Activated T-cell treated with anti-CD3 and anti-CD28 coated beads, Interleukin-2, amount 50 U/mL, for 1 hour (primary cell): ENCODE results near the gene HOXB3.
A peak's percentile ranks its signal among the peaks of the same experiment; 100 is the strongest.

Experiments used
- DNase-seq: peaks from one replicate; pipeline ENCODE4 v3.0.0-alpha.2; 2020

Gene HOXB3

DNA sequence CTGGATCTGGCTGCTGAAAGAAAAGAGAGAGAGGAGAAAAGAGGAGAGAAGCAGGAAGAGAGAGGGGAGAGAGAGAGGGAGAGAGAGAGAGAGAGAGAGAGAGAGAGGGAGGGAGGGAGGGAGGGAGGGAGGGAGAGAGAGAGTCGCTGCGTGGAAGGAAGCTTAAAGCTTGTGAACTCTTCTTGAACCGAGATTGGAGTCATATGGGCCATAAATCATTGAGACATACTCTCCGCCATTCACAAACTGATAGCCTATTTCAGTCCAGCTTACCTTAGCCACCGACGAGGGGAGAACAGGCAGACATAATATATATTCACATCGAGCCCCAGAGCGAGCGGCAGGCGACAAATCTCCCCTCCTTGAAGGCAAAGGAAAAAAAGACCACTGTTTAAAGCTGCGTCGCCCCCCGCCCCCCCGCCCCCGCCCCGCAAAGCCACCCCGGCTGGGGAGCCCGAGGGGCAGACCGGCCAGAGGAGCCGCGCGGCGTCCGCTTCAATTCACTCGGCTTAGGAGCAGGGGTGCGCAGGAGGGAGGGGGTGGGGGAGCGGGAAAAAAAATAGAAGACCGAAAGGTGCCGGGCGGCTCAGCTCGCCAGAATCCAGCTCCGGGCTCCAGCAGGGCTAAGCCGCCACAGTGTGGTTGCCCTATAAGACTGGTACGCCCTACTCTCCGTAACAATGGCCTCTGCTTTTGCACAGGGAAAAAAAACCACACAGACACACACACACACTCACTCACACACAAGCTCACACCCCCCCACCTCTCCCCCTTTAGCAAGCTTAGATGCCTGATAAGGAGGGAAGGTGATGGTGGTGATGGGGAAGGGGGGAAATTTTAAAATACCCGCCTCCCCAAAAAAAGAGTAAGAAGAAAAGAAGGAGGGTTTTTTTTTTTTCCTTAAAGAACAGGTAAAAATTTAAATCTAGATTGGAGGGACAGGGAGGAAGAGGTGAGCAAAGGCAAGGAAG lies 34.5 kb downstream of the HOXB3 start:
- DNase-seq, result no peak

DNA sequence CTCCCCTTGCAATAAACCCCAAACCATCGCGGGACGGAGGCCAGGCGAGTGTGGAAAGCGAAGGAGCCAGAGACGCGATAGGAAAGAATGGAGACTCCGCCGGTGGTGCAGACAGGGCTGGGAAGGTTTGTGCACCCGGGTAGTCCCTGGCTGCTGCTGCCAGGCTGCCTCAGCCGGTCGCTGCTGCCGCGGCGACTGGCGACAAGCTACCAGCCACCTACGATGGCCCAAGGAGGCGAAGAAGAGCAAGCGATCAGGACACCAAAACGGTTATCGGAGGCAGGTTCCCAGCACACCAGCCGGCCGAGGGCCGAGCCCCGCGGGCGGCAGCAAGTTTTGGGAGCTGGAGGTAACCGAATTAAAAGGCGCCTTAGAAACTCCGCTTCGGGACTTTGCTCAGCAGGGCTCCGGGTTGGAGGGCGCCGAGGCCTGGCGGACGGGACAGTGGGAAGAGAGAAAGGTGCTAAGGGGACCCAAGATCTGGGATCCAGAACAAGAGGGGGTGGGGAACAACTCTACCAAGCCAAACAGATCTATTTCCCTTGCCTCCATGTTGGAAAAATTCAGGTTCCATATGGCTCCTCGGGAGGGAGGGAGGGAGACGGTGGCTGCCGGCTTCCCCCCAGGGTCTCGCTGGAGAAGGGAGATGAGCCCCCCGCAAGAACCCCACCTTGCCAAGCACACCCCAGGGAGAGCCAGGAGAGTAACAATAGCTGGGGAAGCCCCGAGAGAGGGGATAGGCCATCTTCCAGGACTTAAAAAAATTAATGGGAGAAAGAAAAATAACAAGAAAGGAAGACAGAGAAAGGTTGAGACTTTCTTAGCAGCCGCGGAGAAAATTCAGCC lies 35.4 kb downstream of the HOXB3 start:
- DNase-seq, result no peak

DNA sequence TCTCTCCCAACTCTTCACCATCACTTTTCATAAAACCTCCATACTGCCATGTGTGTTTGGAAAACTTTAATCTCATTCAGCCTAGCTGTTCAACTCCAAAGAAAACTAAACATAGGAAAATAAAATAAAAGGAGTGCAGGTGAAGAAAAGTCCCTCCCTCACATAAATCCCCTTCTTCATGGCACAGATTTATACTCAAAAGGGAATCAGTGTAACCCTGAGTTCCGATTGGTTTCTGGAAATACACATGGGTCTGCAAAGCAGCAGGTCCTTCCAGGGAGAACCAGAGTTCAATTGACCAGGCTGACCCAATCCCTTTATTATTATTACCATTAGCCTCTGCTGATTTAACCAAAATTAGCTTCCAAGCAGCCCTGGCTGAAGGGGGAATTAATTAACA lies 36.2 kb downstream of the HOXB3 start:
- no peak for DNase-seq

DNA sequence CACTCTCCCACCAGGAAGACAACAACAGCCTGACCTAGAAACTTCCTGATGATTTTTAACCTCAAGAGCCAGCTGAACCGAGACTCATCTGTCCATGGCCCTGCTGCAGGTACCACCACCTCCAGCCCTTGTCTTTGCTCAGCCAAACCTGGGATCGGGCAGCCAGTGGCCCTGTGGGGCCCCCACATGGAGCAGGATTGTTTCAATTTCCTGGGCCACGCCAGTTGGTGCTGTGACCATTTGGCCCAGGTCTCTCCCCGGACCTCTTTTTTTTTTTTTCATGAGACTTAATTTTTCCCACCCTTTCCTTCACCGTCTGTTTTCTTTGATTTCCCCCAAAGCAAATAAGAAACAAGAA lies 36.9 kb downstream of the HOXB3 start:
- no peak for DNase-seq

DNA sequence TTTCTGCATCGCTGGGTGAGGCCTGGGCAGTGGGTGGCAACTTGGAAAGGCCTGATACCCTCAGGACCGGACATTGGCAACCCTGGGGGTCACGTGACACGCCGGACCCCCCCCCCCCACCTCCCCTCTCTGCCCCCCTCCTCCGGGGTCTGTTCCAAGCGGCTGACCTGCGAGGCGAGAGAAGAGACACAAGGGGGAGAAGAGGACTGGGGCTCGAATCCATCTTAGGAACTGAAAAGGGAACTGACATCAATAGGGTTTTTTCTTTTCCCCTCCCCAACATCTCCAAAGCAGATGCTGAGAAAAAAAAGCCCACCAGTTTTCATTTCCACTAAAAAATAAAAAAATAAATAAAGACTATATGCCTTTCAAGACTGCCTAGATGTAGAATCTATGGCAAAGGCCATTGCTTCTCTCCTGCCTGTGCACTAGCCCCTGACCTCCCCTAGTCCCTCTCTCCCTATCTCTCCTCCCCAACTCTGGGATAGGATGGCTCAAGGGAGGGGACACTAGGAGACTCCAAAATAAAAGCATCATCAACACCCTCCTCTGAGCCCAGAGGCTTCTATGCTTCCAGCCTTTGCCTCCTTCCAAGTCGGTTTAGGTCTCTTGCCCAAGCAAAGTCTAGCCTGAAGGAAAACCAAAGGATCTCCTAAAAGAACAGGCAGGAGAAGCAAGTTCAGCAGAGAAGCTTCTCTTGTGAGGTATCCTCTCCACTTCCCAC lies 37.4 kb downstream of the HOXB3 start:
- DNase-seq, result no peak

DNA sequence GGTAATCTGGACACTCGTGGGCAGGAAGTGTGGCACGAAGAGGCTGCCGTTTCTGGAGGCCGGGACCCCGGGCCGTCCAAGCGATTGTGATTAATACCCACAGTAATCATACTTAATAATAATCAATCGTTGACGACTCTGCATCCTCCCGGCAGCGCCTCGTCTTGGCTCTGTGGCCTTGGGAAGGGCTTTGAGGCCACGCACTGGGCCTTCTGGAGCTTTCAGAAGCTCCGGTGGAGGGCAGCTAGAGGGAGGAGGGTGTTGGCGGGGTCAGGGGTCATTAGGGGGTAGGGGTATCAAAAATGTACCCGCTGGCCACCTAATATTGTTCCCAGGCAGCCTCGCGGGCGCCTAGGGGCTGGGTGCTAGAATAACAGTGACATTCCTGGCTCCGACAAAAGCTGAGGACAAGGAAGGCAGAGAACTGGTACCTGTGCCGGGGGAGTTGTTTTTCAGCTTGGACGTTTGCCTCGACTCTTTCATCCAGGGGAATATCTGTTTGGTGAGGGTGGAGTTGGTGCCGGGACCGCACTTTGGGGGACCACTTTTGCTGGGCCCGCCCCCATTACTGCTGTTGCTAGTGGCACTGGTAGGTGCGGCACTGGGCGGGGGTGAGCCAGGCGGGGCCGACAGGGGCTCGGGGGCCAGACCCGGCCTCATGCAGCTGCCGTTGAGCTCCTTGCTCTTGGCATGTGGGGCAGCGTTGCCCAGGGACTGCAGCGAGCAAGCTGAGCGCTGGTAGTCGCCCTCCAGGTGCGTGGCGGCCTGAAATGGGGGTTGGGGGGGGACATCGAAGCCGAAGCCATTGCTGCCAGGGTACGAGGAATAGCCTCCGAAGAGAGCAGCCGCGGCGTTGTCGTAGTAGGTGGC lies 38.2 kb downstream of the HOXB3 start:
- DNase-seq, result no peak

DNA sequence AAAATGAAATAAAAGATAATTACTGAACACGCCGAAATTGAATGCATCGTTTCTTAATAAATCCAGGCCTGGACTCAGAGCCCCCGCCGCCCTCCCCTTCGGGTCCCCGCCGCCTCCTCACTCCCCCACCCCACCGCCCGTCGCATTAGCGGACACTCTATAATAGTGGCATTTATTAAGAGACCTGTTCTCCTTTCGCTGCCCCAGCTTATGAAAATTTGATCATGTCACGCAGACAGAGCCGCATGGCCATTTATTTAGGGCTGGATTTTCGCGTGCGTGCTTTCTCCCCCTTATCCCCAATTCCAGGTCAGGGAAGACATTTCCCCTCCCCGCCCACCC lies 38.9 kb downstream of the HOXB3 start:
- no peak for DNase-seq

DNA sequence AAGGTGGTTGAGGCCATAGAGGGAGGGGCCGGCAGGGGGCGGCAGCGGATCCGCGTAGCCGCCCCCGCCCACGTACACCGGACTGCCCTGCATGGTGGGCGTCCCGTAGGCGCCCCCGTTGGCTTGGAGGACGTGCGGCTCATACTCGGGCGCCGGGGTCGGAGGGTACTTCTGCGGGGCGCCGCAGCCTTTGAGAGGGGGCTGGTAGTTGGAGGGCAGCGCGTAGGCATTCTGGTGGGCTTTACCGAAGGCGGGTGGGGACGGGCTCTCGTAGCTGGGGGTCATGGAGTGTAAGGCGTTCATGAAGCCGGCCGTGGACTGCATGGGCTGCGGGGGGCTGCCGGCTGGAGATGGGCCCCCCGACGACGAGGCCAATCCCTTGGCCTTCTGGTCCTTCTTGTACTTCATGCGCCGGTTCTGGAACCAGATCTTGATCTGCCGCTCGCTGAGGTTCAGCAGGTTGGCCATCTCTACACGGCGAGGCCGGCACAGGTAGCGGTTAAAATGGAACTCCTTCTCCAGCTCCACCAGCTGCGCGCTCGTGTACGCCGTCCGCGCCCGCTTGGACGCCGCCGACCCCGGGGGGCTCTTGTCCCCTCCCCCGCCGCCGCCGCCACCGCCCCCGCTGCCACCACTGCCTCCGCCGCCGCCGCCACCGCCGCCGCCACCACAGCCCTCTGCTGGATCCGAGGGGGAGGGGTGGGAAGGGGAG lies 39.4 kb downstream of the HOXB3 start:
- no peak for DNase-seq

DNA sequence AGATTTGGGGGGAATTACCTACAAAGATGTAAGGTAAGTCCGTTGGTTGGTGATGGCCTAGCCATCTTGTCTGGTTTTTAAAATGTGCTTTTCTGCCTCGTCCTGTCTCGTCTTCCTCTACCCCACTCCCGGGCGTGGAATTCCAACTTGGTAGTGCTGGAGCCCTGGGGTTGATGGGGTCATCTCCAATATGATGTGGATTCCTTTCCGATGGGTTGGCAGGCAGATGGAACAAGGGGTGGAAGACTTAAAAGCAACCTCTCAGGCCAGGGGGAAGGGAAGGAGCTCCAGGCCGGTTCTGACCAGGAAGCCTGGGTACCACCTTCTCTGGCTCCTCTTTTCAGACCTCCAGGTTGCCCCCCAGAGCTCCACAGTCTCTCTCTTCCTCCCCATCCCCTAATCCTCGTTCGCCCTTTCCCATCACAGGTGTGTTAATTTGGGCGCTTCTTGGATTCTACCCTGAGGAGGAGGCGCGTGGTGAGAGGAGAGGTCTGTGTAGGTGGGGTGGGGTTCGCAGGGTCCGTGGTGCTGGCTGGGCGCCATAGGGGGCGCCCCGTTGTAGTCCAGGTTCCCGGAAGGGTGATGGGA lies 40.0 kb downstream of the HOXB3 start:
- no peak for DNase-seq

DNA sequence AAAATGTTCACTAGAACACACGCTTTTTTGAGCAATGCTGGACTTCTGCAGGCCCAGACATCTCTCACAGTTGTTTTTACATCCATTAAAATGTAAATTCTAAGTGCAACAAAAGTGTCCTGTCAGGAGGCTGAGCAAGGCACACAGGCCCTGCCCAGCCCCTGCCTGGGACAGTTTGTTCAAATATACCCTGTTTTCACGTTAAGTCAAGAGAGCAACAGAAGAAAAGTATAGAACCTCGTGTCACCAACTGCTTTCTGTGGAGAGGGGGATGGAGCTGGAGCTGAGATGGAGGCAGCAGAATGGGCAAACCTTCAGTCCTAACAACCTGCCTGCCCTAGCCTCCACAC lies 40.8 kb downstream of the HOXB3 start:
- no peak for DNase-seq

DNA sequence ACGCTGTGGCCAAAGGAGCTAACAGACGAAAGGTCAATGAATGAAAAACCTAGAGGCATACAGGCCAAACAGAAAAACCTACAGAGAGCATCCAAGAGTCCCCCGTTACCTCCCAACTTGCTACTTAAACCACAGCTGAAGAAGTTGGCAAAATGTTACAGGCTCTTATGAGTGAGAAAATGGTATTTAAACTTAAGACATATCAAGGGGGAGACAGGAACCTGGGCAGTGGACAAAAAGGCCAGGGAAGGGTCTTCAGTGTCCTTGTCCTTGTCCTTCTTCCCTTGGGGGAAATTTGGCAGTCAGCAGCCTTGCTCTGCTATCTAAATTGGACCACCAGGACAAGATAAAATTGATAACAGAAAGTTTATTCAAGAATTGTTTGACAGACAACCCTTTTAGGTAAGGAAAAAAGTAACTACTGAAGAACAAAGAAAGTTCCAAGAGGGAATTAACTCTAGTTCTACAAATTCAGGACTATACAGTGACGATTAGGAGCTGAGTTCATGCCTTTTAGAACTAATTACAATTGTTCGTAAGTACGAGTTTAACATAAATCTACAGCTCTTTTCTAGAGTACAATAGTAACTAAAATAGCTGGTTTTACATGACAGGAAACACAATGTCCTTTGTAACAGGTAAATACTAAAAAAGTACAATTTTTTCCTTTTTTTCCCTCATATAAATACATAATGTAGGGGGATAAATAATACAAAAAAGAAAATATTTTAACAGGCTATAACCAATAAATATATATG lies 41.3 kb downstream of the HOXB3 start:
- DNase-seq, result no peak

DNA sequence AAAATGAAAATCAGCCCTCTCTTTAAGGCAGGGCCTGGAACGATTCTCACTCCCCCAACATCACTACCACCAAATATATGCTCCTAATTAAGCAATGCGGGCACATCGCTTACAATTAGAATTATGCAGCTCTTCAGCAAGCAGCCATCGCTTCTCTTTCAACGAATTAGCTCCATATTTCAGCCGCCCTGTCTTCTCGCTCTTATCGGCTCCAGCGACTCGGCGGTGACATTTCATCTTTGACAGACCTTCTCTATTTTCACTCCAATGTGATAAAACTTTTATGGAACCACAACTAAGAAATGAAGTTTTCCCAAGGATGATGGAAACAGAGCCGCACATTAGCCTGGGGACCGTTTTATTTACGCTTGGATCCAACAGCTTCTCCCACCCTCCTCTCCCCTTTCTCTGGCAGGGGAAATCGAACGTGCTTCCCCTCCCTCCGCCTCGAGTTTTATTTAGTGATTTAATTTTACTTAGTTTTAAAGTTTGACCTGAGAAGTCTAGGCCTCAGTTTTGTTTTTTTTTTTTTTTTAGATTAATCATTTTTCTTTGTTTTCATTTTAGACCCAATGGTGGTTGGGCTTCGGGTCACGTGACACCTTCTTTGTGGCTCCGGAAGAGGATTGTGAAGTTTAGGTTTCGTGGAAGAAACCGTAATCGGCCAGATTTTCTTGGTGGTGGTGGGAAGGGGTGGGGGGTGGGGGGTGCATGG lies 42.1 kb downstream of the HOXB3 start:
- DNase-seq, result no peak

DNA sequence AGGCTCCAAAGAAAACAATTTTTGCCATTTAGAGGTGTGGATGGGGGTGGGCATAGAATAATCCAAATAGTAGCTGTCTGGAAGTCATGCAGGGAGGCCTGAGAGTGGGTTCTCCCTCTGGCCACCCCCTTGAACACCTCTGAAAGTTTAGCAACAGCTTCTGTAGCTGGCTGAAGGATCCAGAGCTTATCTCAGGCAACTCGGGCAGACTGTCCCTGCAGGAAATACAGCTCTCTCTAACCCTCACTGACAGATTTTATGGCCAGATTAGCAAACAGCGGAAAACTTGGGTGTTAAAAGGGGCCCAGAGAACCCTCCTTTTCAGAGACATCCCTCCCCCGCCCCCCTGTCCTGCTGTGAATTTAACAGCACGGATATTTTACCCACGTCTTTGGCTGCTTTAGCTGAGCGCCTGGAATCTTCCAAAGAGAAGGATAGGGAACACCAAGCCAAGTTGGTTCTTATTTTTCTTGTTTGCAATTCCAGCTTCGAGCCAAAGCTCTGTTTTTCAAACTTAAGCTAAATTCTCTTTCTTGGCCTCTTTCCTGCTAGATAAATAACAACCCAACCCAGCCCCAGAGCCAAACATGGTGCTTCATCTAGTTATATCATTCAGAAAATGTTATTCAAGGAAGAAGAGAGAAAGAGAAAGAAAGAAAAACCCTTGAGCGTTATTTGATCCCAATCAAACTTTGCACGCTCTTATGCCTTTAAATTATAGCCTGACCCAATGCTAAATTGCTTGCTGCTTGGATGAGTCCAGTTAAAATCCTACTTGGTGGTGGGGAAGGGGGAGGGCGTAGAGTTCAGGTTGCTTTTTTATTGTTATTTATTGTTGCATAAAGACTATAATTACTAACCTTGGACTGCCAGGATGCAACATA lies 42.9 kb downstream of the HOXB3 start:
- no peak for DNase-seq

DNA sequence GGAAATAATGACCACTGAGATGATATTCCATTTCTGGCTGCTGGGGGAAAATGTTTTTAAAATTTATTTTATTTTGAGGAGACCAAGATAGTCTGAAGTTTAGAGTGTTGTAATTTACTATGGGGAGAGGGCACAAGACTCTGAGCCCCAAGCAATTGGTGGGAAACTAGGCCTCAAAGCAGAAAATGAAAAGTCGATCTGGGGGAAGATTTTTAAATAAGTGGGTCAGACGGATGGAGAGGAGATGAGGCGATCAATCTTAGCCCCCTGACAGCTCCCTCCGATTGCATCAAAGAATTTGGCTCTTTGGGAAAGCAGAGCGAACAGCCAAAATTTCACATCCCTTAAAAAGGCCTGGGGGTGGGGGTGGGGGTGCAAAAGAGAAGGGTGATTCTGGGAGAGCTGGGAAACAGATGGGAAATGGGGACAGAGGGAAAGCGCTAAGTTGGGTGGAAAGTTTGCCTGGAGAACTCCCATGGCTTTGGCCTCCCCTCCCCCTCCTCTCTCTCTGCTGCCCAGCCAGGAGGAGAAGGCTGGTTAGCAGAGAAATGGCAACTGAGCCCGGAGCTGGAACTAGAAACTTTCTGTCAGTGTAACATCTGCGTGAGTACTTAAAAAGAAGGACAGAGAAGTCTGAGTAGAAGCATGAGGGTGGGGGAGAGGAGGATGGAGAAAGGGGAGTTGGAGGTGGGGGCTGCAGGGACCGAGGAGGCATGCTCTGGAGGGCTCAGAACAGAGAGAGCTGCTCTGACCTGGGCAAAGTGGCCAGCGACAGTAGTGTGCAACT lies 43.7 kb downstream of the HOXB3 start:
- no peak for DNase-seq

DNA sequence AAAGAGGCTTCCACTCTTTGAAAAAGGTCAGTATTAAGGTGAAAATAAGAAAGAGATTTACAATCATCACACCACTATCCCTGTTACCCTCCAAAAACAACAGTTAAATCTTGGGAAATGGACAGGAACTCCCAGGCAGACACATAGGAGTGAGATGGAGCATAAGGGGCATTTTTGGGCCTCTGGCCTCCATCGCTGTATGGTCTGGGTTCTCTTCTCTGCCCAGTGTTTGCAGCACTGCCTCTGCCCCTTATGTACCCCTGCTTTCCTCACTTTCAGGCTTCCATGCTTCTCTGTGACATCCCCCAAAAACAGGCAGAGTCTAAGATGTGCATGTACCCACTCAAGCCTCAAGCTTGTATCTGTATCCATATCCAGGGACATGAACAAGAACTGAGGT lies 44.5 kb downstream of the HOXB3 start:
- no peak for DNase-seq

DNA sequence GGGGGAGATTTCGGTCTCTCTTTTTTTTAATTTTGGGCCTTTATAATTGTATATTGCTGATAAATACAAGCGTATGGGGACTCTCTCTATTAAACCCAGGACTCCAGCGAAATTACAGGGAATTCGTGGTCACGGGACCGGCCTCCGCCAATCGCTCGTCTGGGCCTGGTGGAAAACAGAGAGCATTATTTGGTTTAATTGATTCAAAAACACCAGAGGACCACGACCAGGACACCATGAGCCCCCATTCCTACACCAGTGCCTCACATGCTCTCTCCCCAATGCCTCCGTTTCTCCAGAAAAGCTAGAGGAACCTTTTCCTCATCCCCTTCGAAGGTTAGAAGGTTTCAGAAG lies 45.0 kb downstream of the HOXB3 start, which contains the start of gene HOXB2:
HOXB2 (minus strand) TSS at position 88 of the 354 bp plus-strand sequence. CDS start 198 bp downstream, outside the sequence.
- DNase-seq, result no peak

DNA sequence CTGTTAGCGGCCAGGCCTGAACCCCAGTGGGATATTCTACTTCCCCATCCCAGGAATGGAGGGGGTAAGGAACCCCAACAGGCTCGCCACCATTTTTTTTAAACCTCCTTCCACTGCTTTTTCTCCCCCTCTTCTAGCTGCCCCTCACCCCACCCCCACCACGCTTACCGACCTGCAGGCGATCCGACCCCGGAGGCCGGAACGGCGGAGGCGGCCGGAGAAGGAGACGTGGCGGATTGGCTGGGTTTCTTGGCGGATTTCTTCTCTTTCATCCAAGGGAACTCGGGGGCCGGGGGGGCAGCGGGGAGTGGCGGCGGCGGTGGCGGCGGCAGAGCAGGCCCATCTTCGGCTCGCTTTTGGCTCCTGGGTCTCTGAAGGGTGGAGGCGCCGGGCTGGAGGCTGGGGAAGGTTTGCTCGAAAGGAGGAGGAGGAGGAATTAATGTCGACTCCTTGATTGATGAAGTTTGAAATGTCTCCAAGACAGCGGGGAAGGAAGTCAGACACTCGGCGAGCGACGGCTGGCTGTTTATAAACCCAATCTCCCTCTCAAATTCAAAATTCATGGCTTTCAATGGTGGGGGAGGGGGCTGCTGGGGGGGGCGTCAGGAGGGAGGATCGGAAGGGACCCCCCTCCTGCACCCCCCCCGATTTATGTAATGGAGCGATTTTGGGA lies 45.6 kb downstream of the HOXB3 start:
- DNase-seq, result peak; percentile 52
